GM23338 (cell line): ENCODE measurements around the gene DOCK1. TPM values are rescaled to one million over a fixed set of nuclear protein-coding genes. Genes with fewer than 3 reads are reported as not detected.

Source experiments
- ATAC-seq: fragments of 200-7000 bp; cut with Tn5 transposase; 3 replicates; pipeline ENCODE4 v1.9.1; 2020
- DNase-seq: peaks from one replicate; pipeline ENCODE4 v3.0.0-alpha.2; 2015; ENCODE audit warnings: low spot score
- H2AFZ ChIP-seq: fragments of 200-600 bp; sonication (generic); 2 replicates; pipeline ENCODE4 v1.8.0; 2016; ENCODE audit warnings: antibody characterized with exemption, mild to moderate bottlenecking, moderate library complexity
- H3F3A ChIP-seq: fragments of 200-600 bp; sonication (generic); replicated peaks from 2 replicates; pipeline ENCODE4 v1.8.0; 2017; ENCODE audit warnings: antibody characterized with exemption, mixed run types, low read depth
- H3K27ac ChIP-seq: fragments of 200-600 bp; sonication (generic); 2 replicates; pipeline ENCODE4 v1.6.1; 2016; ENCODE audit warnings: low read depth
- H3K27me3 ChIP-seq: fragments of 200-600 bp; sonication (generic); 2 replicates; pipeline ENCODE4 v1.8.0; 2016; ENCODE audit warnings: mild to moderate bottlenecking, mixed run types, moderate library complexity; ENCODE audit not compliant: insufficient read depth
- H3K36me3 ChIP-seq: fragments of 200-600 bp; sonication (generic); 2 replicates; pipeline ENCODE4 v1.8.0; 2016; ENCODE audit warnings: mild to moderate bottlenecking; ENCODE audit not compliant: insufficient read depth
- H3K4me1 ChIP-seq: fragments of 200-600 bp; sonication (generic); 2 replicates; pipeline ENCODE4 v1.8.0; 2016; ENCODE audit warnings: mild to moderate bottlenecking, moderate library complexity; ENCODE audit not compliant: insufficient read depth
- H3K4me2 ChIP-seq: fragments of 200-600 bp; sonication (generic); 2 replicates; pipeline ENCODE4 v1.7.1; 2017; ENCODE audit warnings: mixed run types
- H3K4me3 ChIP-seq: fragments of 200-600 bp; sonication (generic); 2 replicates; pipeline ENCODE4 v1.6.1; 2016; ENCODE audit warnings: mixed run types
- H3K79me2 ChIP-seq: fragments of 200-600 bp; sonication (generic); replicated peaks from 2 replicates; pipeline ENCODE4 v1.8.0; 2017; ENCODE audit warnings: mild to moderate bottlenecking; ENCODE audit not compliant: insufficient read depth
- H3K9me2 ChIP-seq: fragments of 200-600 bp; sonication (generic); 2 replicates; pipeline ENCODE4 v1.8.0; 2017; ENCODE audit not compliant: insufficient read depth
- H4K20me1 ChIP-seq: fragments of 200-600 bp; sonication (generic); replicated peaks from 2 replicates; pipeline ENCODE4 v1.8.0; 2017; ENCODE audit warnings: mild to moderate bottlenecking; ENCODE audit not compliant: insufficient read depth
- H3K27ac Mint-ChIP-seq: 2 replicates; pipeline ENCODE4 v1.8.0; 2020; ENCODE audit warnings: inconsistent platforms, mild to moderate bottlenecking, moderate library complexity, mixed read lengths
- H3K27me3 Mint-ChIP-seq: 3 replicates; pipeline ENCODE4 v1.8.0; 2022; ENCODE audit warnings: low read depth, mild to moderate bottlenecking, moderate library complexity, mixed read lengths, inconsistent platforms; ENCODE audit not compliant: insufficient read depth, poor library complexity
- H3K36me3 Mint-ChIP-seq: 3 replicates; pipeline ENCODE4 v1.8.0; 2021; ENCODE audit warnings: low read depth, mild to moderate bottlenecking, inconsistent platforms, moderate library complexity, mixed read lengths
- H3K4me1 Mint-ChIP-seq: 3 replicates; pipeline ENCODE4 v1.8.0; 2020; ENCODE audit warnings: mild to moderate bottlenecking, inconsistent platforms, mixed read lengths
- H3K4me3 Mint-ChIP-seq: 3 replicates; pipeline ENCODE4 v1.8.0; 2021; ENCODE audit warnings: moderate library complexity, mild to moderate bottlenecking, inconsistent platforms, mixed read lengths
- H3K9me3 Mint-ChIP-seq: 3 replicates; pipeline ENCODE4 v1.8.0; 2020; ENCODE audit warnings: moderate library complexity, mild to moderate bottlenecking, inconsistent platforms, mixed read lengths
- CREB1 ChIP-seq: fragments of 250-450 bp; sonication (Bioruptor Pico); IDR thresholded peaks from 2 replicates; pipeline ENCODE4 v1.5.0; 2020; ENCODE audit warnings: low read depth, mild to moderate bottlenecking, moderate library complexity
- EZH2 ChIP-seq: fragments of 200-600 bp; sonication (generic); IDR thresholded peaks from one replicate; pipeline ENCODE4 v1.8.0; 2017; ENCODE audit warnings: antibody characterized with exemption, mild to moderate bottlenecking, low read depth; ENCODE audit not compliant: unreplicated experiment
- EZH2phosphoT487 ChIP-seq: fragments of 200-600 bp; sonication (generic); IDR thresholded peaks from one replicate; pipeline ENCODE4 v1.8.1; 2018; ENCODE audit warnings: antibody characterized with exemption; ENCODE audit not compliant: unreplicated experiment
- NANOG ChIP-seq: IDR thresholded peaks from 2 replicates; pipeline ENCODE4 v1.6.1; 2016; ENCODE audit warnings: antibody characterized with exemption, borderline replicate concordance
- ZNF114 ChIP-seq: fragments of 250-450 bp; sonication (Bioruptor Pico); IDR thresholded peaks from 2 replicates; pipeline ENCODE4 v1.5.0; 2020; ENCODE audit warnings: mild to moderate bottlenecking, moderate library complexity
- polyA plus RNA-seq: library from polyadenylated mRNA; unstranded; fragments of >200 nt; fragmentation: Nextera tagmentation; extraction: Ambion mirVana; gene quantifications from 2 replicates; pipeline ENCODE4 v1.2.1, GENCODE V29; 2016
- total RNA-seq: library from RNA; depleted of rRNA; stranded (reverse); fragments of >200 nt; shearing (Covaris generic); gene quantifications from 2 replicates; pipeline ENCODE4 v1.2.3, GENCODE V29; 2014
- TF ChIP-seq, protein P1 (sequence below), 2 experiments: fragments of 200-600 bp in 1 of 2; sonication (generic) in 1 of 2; conservative IDR thresholded peaks; 2 replicates each; pipeline versions ENCODE4 v1.5.1 to v1.6.1; 2016 to 2017; ENCODE audit warnings: antibody characterized with exemption in 2 of 2, low read depth in 2 of 2, mild to moderate bottlenecking in 2 of 2, moderate library complexity in 1 of 2

Gene DOCK1
- total and polyA plus RNA-seq, 2 experiments from 2014 or later = 13.2 to 55.3 TPM

DNA sequence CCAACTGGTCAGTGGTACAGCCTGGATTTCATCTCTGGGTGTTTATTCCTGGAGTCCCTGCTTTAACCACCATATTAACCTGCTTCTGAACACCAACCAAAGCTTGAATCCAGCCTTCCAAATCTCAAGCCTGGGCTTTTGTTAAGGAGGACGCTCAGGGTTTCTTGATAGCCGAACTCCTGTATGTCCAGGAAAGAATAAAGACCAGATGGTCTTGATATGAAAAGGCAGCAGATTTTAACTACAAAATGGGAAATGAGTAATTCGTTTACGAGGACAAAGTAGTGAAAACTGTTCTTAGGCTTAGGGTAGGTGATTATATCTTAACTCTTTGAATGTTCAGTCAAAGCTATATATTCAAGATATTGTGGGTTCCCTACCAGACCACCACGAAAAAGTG lies 420.3 kb downstream of the DOCK1 start:
- H3K4me3 Mint-ChIP-seq = no peak overlapping the region
- no peaks in the 10 kb centered on the region; the same call in 2 of the 3 replicates for H3K36me3 Mint-ChIP-seq
- 0 out of 2 replicates have a peak, but pooled peaks cover 4% of the 10 kb centered on the region for H3K9me2 ChIP-seq
- H4K20me1 ChIP-seq = no peaks in the 10 kb centered on the region; the same call in 1 of the 2 replicates
- ATAC-seq = no peak
- H3K27me3 ChIP-seq = no peaks in the 10 kb centered on the region
- no peaks in the 10 kb centered on the region for H3K79me2 ChIP-seq
- H3K4me1 Mint-ChIP-seq = peaks cover 5% of the 10 kb centered on the region; the same call in 1 of the 3 replicates
- DNase-seq = no peak
- no peak overlapping the region for H3K4me2 ChIP-seq
- no peaks in the 10 kb centered on the region for H3K36me3 ChIP-seq
- H3F3A ChIP-seq = no peaks in the 10 kb centered on the region
- H3K27me3 Mint-ChIP-seq = peaks cover 1% of the 10 kb centered on the region
- TF ChIP-seq NANOG = no peak
- H3K9me3 Mint-ChIP-seq = no peaks in the 10 kb centered on the region
- H3K4me1 ChIP-seq = no peaks in the 10 kb centered on the region
- no peak overlapping the region for H3K4me3 ChIP-seq
- no peak overlapping the region for H3K27ac Mint-ChIP-seq
- H3K27ac ChIP-seq = no peak overlapping the region
- no peak overlapping the region for H2AFZ ChIP-seq

DNA sequence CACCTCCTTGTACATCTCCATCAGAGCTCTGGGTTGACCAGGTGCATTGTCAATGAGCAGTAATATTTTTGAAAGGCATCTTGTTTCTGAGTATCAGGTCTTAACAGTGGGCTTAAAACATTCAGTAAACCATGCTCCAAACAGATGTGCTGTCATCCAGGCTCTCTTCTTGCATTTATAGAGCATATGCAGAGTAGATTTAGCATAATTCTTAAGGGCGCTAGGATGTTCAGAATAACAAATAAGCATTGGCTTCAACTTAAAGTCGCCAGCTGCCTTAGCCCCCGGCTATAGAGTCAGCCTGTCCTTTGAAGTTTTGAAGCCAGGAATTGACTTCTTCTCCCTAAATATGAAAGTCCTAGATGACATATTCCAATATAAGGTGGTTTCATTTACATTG lies 421.7 kb downstream of the DOCK1 start:
- Mint-ChIP-seq H3K27ac (no peak overlapping the region), H3K9me3 (no peaks in the 10 kb centered on the region), H3K4me1 (no peaks in the 10 kb centered on the region; the same call in 2 of the 3 replicates), H3K27me3 (peaks cover 1% of the 10 kb centered on the region), H3K4me3 (no peak overlapping the region), H3K36me3 (no peaks in the 10 kb centered on the region; the same call in 2 of the 3 replicates)
- ATAC-seq = no peak
- TF ChIP-seq CREB1 (no peak), EZH2 (no peak), ZNF114 (CRISPR knock-in tag) (no peak)
- TF ChIP-seq, protein P1, sequence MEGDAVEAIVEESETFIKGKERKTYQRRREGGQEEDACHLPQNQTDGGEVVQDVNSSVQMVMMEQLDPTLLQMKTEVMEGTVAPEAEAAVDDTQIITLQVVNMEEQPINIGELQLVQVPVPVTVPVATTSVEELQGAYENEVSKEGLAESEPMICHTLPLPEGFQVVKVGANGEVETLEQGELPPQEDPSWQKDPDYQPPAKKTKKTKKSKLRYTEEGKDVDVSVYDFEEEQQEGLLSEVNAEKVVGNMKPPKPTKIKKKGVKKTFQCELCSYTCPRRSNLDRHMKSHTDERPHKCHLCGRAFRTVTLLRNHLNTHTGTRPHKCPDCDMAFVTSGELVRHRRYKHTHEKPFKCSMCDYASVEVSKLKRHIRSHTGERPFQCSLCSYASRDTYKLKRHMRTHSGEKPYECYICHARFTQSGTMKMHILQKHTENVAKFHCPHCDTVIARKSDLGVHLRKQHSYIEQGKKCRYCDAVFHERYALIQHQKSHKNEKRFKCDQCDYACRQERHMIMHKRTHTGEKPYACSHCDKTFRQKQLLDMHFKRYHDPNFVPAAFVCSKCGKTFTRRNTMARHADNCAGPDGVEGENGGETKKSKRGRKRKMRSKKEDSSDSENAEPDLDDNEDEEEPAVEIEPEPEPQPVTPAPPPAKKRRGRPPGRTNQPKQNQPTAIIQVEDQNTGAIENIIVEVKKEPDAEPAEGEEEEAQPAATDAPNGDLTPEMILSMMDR (conservative IDR thresholded peaks at IDR 0.05; ENCODE audit: low read depth in 2 of 2) = no peak
- H3K4me1 ChIP-seq = no peaks in the 10 kb centered on the region
- H3K36me3 ChIP-seq = no peaks in the 10 kb centered on the region
- no peak overlapping the region for H3K27ac ChIP-seq
- H4K20me1 ChIP-seq = no peaks in the 10 kb centered on the region; the same call in 1 of the 2 replicates
- H2AFZ ChIP-seq = no peak overlapping the region
- no peaks in the 10 kb centered on the region for H3F3A ChIP-seq
- no peaks in the 10 kb centered on the region for H3K27me3 ChIP-seq
- no peak overlapping the region for H3K4me3 ChIP-seq
- no peak overlapping the region for H3K4me2 ChIP-seq
- H3K79me2 ChIP-seq = no peaks in the 10 kb centered on the region
- H3K9me2 ChIP-seq = 0 out of 2 replicates have a peak, but pooled peaks cover 4% of the 10 kb centered on the region
- no peak for DNase-seq

DNA sequence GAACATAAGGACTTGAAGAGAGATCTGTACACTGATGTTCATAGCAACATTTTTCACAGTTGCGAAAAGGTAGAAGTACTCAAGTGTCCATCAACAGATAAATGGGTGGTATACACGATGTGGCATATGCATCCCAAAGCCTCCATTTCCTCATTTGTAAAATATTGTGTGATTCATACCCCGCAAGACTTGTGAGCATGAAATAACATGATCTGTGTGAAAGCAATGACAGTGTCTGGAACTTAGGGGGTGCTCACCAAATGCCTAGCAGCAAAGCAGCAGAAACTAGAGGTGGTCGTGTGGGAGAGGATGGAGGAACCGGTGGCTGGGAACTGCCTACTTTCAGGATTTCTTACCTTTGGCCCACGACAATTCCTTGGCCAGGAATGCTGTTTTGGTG lies 426.5 kb downstream of the DOCK1 start:
- no peak overlapping the region for H3K27ac ChIP-seq
- ATAC-seq = no peak
- no peaks in the 10 kb centered on the region for H3K36me3 ChIP-seq
- 0 out of 2 replicates have a peak, but pooled peaks cover 4% of the 10 kb centered on the region for H3K9me2 ChIP-seq
- H3K4me3 Mint-ChIP-seq = no peak overlapping the region
- peaks cover 20% of the 10 kb centered on the region for H3K4me1 Mint-ChIP-seq
- no peaks in the 10 kb centered on the region for H3K9me3 Mint-ChIP-seq
- H3K27ac Mint-ChIP-seq = no peak overlapping the region
- no peak overlapping the region for H3K4me2 ChIP-seq
- no peaks in the 10 kb centered on the region for H3K27me3 ChIP-seq
- H3K4me1 ChIP-seq = no peaks in the 10 kb centered on the region
- H3K4me3 ChIP-seq = no peak overlapping the region
- DNase-seq = no peak
- no peak overlapping the region for H2AFZ ChIP-seq
- H4K20me1 ChIP-seq = no peaks in the 10 kb centered on the region
- no peaks in the 10 kb centered on the region; the same call in 2 of the 3 replicates for H3K36me3 Mint-ChIP-seq
- peaks cover 4% of the 10 kb centered on the region for H3K27me3 Mint-ChIP-seq
- H3K79me2 ChIP-seq = no peaks in the 10 kb centered on the region
- no peaks in the 10 kb centered on the region for H3F3A ChIP-seq
- TF ChIP-seq, protein P1 (conservative IDR thresholded peaks at IDR 0.05; ENCODE audit: low read depth in 2 of 2) = no peak
- TF ChIP-seq NANOG (no peak), CREB1 (no peak), EZH2phosphoT487 (no peak)
